Subcutaneous abdominal adipose tissue (tissue), 5 donors: ENCODE results near the gene TMEM126A.

Experiments used
- H3K27ac ChIP-seq: one replicate; pipeline ENCODE4 v1.7.0; 2013; ENCODE audit warnings: low read depth, mild to moderate bottlenecking, inconsistent platforms, low read length, moderate library complexity
- H3K27me3 ChIP-seq, 5 donors: one replicate each; pipeline ENCODE4 v1.7.0; 2013; ENCODE audit warnings: low read length in 5 of 5, inconsistent platforms in 1 of 5; ENCODE audit not compliant: control insufficient read depth in 5 of 5, insufficient read depth in 4 of 5
- H3K36me3 ChIP-seq, 5 donors: one replicate each; pipeline ENCODE4 v1.7.0; 2013; ENCODE audit warnings: low read length in 5 of 5; ENCODE audit not compliant: control insufficient read depth in 5 of 5, insufficient read depth in 5 of 5
- H3K4me1 ChIP-seq, 5 donors: one replicate each; pipeline ENCODE4 v1.7.0; 2013; ENCODE audit warnings: low read length in 5 of 5, mild to moderate bottlenecking in 3 of 5, moderate library complexity in 1 of 5; ENCODE audit not compliant: control insufficient read depth in 5 of 5, insufficient read depth in 5 of 5
- H3K4me3 ChIP-seq, 5 donors: one replicate each; pipeline ENCODE4 v1.7.0; 2013; ENCODE audit warnings: low read length in 5 of 5, low read depth in 1 of 5
- H3K9ac ChIP-seq, 5 donors: one replicate each; pipeline ENCODE4 v1.7.0; 2013; ENCODE audit warnings: low read length in 5 of 5, mild to moderate bottlenecking in 4 of 5, moderate library complexity in 3 of 5
- H3K9me3 ChIP-seq, 5 donors: one replicate each; pipeline ENCODE4 v1.7.0; 2013; ENCODE audit warnings: low read length in 5 of 5; ENCODE audit not compliant: control insufficient read depth in 5 of 5
- donor health status: healthy.
- donor health status: healthy.
- donor health status: healthy.
- donor health status: healthy.
- donor health status: healthy.

The TMEM126A gene

DNA sequence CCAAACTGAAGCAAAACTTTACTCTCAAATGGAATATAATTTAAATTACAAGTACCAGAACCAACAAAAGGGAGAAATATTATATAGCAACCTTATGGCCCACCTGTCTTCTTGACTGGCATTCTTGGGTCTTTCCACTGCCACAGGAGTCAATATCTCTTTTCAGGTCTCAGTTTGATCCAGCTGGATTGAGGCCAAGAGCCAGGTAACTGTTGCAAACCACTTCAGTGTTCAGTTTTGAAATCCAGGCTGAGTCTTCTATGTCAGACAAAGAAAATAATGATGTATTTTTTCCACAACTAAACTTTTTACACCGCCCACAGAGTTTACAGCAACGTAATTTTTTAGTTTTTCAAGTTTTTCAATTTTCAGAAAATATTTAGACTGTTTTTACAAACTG lies 21.3 kb upstream of the TMEM126A start:
- Histone ChIP-seq H3K4me3 (peak overlapping the region in 3 of 5 donors; percentile 14 to 98 (median 93)), H3K36me3 (peaks cover 0 to 8% (median under 1%) of the 10 kb centered on the region in 5 donors), H3K27ac (peak overlapping the region; percentile 96), H3K4me1 (peaks cover 3 to 29% (median 20%) of the 10 kb centered on the region in 5 donors), H3K9me3 (no peaks in the 10 kb centered on the region), H3K27me3 (no peaks in the 10 kb centered on the region), H3K9ac (peak overlapping the region in 3 of 5 donors; percentile 91 to 95 (median 92))

DNA sequence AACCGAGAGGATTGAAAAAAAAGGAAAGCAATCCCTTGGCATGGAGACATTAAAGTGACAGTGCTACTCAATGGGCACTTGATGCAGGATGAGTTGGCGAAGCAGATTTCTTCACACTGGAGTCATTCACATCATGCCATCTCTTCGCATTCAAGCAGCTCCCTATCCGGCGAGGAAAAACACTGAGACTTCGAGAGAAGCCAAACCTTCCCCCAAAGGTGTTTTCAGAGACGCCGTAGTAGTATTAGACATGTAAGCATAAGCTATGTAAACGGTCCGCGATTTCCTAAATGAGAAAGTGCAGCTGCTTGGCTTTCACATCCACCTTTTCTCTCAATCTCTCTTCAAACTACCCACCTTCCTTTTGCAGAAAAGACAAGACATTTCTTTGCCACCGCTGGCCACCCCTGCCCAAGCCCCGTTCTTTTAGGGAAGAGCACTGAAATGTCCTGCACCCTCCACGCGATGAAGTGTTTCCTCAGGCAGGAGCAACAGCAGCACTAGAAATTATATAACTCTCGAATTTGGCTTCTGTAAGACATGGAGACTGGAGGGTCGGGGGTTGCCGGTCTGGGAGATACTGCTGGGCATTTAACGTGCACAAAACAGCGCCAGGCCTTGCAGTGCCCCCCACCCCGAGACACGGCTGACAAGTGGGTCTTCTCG lies 20.3 kb upstream of the TMEM126A start, which contains the start of gene DLG2:
TSS of gene DLG2 (minus strand) at position 13 of the 666 bp plus-strand sequence.
- H3K27me3 ChIP-seq = no peaks in the 10 kb centered on the region
- no peaks in the 10 kb centered on the region for H3K9me3 ChIP-seq
- H3K9ac ChIP-seq = peak within 1 kb of the TSS; percentile 88 to 95 (median 91)
- peaks cover 0 to 8% (median 3%) of the 10 kb centered on the region in 5 donors for H3K36me3 ChIP-seq
- H3K27ac ChIP-seq = peak within 1 kb of the TSS; percentile 96
- peak within 1 kb of the TSS; percentile 89 to 98 (median 93) for H3K4me3 ChIP-seq
- peaks cover 3 to 29% (median 20%) of the 10 kb centered on the region in 5 donors for H3K4me1 ChIP-seq

DNA sequence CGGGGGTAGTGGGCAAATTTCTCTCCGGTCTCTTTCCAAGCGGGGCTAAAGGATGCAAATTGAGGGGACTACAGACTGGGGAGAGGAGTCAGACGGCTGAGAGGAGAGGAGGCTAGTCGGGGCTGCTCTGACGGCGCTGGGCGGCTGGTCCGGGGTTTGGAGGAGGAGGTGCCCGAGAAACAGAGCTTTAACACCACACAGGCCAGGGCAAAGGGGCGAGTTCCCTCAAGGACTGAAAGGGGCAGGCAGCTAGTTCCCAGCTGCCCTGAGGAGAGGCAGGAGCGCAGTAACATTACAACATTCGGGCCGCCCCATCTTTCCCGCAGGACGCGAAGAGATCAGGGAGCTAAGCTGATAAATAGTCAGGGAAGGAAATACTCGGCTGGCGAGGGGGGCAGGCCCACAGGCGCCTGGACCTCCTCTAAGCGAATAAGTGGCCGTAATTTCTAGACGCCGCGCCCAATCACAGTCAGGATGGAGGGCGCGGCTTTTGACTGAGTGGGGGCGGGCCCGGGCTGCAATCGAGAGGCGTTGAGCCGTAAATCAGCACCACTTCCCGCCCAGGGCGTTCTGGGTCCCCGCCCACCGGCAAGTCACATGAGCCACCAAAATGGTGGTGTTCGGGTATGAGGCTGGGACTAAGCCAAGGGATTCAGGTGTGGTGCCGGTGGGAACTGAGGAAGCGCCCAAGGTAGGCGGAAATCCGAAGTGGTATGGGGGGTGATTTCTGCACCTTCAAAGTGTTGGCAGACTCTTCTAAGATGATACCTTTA lies 19.6 kb upstream of the TMEM126A start, which contains the start of gene TMEM126B:
TSS of gene TMEM126B (plus strand) at position 596 of the 773 bp plus-strand sequence. CDS start at position 611, 15 bp downstream.
- Histone ChIP-seq H3K9me3 (no peaks in the 10 kb centered on the region), H3K27me3 (no peaks in the 10 kb centered on the region), H3K4me1 (peaks cover 3 to 29% (median 20%) of the 10 kb centered on the region in 5 donors), H3K4me3 (peak within 1 kb of the TSS; percentile 93 to 98 (median 96)), H3K9ac (peak within 1 kb of the TSS; percentile 88 to 96 (median 92)), H3K27ac (peak within 1 kb of the TSS; percentile 96), H3K36me3 (peaks cover 0 to 8% (median 3%) of the 10 kb centered on the region in 5 donors)

DNA sequence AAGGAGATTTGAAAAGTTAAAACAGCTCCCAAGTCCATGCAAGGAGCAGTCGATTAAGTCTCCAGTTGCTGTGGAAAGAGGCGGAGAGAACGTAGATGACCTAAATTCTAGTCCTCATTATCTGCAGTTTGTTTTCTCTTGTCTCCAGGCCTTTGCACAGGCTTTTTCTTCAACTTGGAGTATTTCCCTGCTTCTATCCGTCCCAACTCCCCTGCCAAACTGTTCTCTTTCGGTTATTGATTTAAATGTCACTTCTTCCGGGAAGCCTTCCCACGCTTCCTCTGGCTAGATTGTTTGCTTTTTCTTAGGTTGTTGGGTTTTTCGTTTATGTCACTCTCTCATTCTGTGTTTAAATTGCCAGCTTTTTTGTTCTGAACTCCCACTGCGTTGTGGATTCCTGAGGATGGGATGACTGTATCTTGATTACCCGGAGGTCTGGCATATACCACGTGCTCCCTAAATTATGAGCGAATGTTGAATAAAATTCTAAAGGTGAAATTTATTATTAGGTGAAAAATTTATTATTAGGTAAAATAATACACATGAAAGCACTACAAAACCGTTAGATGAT lies 18.9 kb upstream of the TMEM126A start:
- Histone ChIP-seq H3K27ac (peak overlapping the region; percentile 96), H3K4me1 (peaks cover 3 to 29% (median 20%) of the 10 kb centered on the region in 5 donors), H3K9ac (peak overlapping the region; percentile 10 to 96 (median 82)), H3K4me3 (peak overlapping the region; percentile 93 to 98 (median 96)), H3K27me3 (no peaks in the 10 kb centered on the region), H3K36me3 (peaks cover 0 to 9% (median 3%) of the 10 kb centered on the region in 5 donors), H3K9me3 (no peaks in the 10 kb centered on the region)

DNA sequence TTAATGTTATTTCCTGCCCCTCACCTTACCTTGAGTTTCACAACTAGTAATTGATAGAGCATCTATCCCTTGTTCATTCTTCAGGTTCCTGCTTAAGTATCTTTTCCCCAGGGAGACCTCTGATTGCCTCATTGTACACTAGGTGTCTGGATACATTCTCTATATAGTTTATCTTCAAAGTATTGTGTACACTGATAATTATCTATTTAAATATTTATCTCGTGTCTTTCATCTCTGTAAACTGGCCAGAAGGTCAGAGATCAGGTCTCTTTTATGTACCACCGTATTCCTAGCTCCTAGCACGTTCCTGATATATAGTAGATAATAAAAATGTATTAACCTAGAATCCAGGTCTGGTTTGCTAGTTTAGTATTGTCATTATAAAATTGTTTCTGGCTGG lies 13.0 kb upstream of the TMEM126A start:
- H3K36me3 ChIP-seq = peaks cover 19 to 38% (median 28%) of the 10 kb centered on the region in 5 donors

DNA sequence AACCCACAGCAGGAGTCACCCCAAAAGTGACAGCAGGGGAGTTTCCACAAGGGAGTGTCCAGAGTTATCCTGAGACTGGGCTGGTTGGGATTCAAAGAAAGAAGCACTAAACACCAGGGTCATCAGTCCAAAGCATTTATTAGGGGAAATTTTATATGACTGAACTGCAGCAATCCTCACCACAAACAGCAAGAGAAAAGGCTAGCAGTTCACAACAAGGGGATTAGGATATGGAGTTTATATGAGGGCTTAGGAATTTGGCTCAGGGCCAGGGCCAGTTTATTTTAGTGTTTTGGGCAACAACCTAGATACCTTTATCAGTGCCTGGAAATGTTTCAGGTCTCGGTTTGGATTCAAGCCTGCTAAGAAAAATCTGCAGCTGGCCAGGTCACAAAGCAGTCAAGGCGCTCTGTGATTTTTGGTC lies 4.6 kb upstream of the TMEM126A start:
- no peak overlapping the region for H3K4me3 ChIP-seq
- peaks cover 0 to 11% (median 9%) of the 10 kb centered on the region in 5 donors for H3K4me1 ChIP-seq
- H3K27me3 ChIP-seq = peaks cover 0 to 3% (median 2%) of the 10 kb centered on the region in 5 donors
- peaks cover 0 to 3% (median 0%) of the 10 kb centered on the region in 5 donors for H3K36me3 ChIP-seq
- H3K27ac ChIP-seq = no peak overlapping the region
- no peaks in the 10 kb centered on the region for H3K9me3 ChIP-seq
- no peak overlapping the region for H3K9ac ChIP-seq

More for the DNA sequence above, 13.0 kb upstream of the TMEM126A start:
- Histone ChIP-seq H3K27ac (no peak overlapping the region), H3K9ac (no peak overlapping the region), H3K27me3 (no peaks in the 10 kb centered on the region), H3K9me3 (no peaks in the 10 kb centered on the region), H3K4me3 (no peak overlapping the region), H3K4me1 (peaks cover 0 to 4% (median 3%) of the 10 kb centered on the region in 5 donors)

DNA sequence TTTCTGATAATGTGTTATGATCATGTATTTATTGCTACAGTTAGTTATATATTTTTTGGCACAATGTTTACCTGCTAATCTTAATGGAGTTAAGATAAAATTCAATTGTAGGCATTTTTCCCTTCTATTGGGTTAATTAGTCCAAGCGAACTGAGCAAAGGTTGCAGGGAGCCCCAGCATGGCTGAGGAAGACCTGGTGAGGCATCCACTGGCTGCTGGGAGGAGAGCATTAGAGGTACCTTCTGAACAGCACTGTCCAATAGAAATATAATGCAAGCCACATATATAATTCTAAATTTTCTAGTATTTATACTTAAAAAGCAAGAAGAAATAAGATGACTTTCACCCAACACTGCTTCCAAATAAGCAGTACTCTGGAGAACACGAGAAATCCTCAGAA lies 689 bp upstream of the TMEM126A start:
- Histone ChIP-seq H3K9me3 (no peaks in the 10 kb centered on the region), H3K9ac (peak overlapping the region; percentile 85 to 97 (median 89)), H3K36me3 (peaks cover 0 to 6% (median 3%) of the 10 kb centered on the region in 5 donors), H3K27ac (peak overlapping the region; percentile 75), H3K27me3 (peaks cover 0 to 3% (median 2%) of the 10 kb centered on the region in 5 donors), H3K4me1 (peaks cover 0 to 20% (median 16%) of the 10 kb centered on the region in 5 donors), H3K4me3 (peak overlapping the region; percentile 83 to 99 (median 97))

DNA sequence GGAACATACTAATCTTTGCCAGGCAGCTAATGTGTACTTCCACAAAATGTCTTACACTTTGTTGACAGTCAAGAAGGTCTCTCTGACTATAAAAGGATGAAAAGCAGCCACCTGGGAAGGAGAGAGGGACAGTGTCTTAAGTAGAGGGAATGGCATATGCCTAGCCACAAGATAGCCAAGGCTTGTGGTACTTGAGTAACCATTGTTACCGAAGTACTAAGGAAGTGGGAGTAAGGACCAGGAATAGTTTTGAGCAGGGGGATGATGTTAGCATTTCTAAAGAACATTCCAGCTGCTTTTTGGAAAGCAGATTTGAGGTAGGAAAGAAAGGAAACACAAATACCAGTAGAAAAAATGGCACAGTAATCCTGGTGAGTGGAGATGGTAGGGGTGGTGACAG lies 3.4 kb downstream of the TMEM126A start:
- peaks cover 3 to 25% (median 19%) of the 10 kb centered on the region in 5 donors for H3K36me3 ChIP-seq
- H3K9me3 ChIP-seq = no peaks in the 10 kb centered on the region
- no peak overlapping the region for H3K4me3 ChIP-seq
- no peak overlapping the region for H3K27ac ChIP-seq
- no peaks in the 10 kb centered on the region for H3K27me3 ChIP-seq
- H3K9ac ChIP-seq = no peak overlapping the region
- peaks cover 0 to 20% (median 16%) of the 10 kb centered on the region in 5 donors for H3K4me1 ChIP-seq

DNA sequence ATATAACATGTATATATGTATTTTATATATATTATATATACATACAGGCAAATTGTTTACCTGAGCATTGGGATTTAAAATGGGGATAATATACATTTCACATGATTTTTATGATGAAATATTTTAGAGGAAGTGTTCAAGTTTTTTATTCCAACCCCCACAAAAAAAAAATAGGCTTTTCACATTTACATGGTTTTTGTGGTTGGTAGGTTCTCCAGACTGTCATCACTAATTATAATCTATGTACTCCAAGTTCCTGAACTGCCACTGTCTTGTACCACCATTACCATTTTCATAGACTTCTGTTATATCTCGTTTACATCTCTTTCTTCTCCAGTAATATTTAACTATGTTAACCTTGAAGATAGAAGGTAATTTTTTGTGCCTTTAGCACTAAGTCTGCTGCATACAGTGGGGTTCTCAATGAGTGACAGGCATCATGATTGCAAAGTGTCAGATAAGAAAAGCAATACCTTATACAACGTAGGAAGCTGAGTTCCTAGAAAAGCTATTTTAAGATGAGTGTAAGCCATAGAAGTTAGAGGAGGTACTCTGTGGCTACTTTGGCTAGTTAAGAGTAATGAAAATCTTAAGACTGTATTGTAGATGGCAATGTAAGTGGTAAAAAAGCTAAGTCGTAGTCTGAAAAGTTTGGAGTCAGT lies 5.2 kb downstream of the TMEM126A start:
- peak overlapping the region in 1 of 5 donors; percentile 8 for H3K9ac ChIP-seq
- no peaks in the 10 kb centered on the region for H3K27me3 ChIP-seq
- H3K4me1 ChIP-seq = peaks cover 0 to 12% (median 9%) of the 10 kb centered on the region in 5 donors
- H3K4me3 ChIP-seq = no peak overlapping the region
- H3K9me3 ChIP-seq = no peaks in the 10 kb centered on the region
- H3K27ac ChIP-seq = no peak overlapping the region
- peaks cover 9 to 42% (median 32%) of the 10 kb centered on the region in 5 donors for H3K36me3 ChIP-seq
